MM.1S (cell line): Measurements from ENCODE around the gene IGSF11.

Experiments
- DNase-seq: peaks from one replicate; pipeline ENCODE4 v3.0.0-alpha.2; 2015
- H2AFZ ChIP-seq: fragments of 300-600 bp; sonication (generic); 2 replicates; pipeline ENCODE4 v1.6.0; 2016; ENCODE audit warnings: antibody characterized with exemption, low read length
- H3F3A ChIP-seq: fragments of 300-600 bp; sonication (generic); 2 replicates; pipeline ENCODE4 v1.6.1; 2016; ENCODE audit warnings: mild to moderate bottlenecking, antibody characterized with exemption, low read length, moderate library complexity, mixed read lengths; ENCODE audit not compliant: insufficient read depth
- H3K27ac ChIP-seq: fragments of 300-600 bp; sonication (generic); 2 replicates; pipeline ENCODE4 v1.5.1; 2016; ENCODE audit warnings: mild to moderate bottlenecking, low read length
- H3K27me3 ChIP-seq: fragments of 300-600 bp; sonication (generic); replicated peaks from 2 replicates; pipeline ENCODE4 v1.6.0; 2016; ENCODE audit warnings: low read length; ENCODE audit not compliant: insufficient read depth
- H3K36me3 ChIP-seq: fragments of 300-600 bp; sonication (generic); replicated peaks from 2 replicates; pipeline ENCODE4 v1.6.1; 2016; ENCODE audit warnings: mild to moderate bottlenecking, low read length, mixed read lengths; ENCODE audit not compliant: insufficient read depth
- H3K4me1 ChIP-seq: fragments of 300-600 bp; sonication (generic); 2 replicates; pipeline ENCODE4 v1.6.1; 2016; ENCODE audit warnings: low read length, mixed read lengths
- H3K4me2 ChIP-seq: fragments of 300-600 bp; sonication (generic); 2 replicates; pipeline ENCODE4 v1.6.0; 2016; ENCODE audit warnings: low read depth, low read length
- H3K4me3 ChIP-seq: fragments of 300-600 bp; sonication (generic); 2 replicates; pipeline ENCODE4 v1.5.1; 2016; ENCODE audit warnings: low read length, mixed read lengths
- H3K79me2 ChIP-seq: fragments of 300-600 bp; sonication (generic); 2 replicates; pipeline ENCODE4 v1.6.1; 2016; ENCODE audit warnings: mixed run types, low read length, mixed read lengths
- H3K9ac ChIP-seq: fragments of 300-600 bp; sonication (generic); 2 replicates; pipeline ENCODE4 v1.6.1; 2016; ENCODE audit warnings: low read length, mixed read lengths
- H3K9me2 ChIP-seq: fragments of 300-600 bp; sonication (generic); replicated peaks from 2 replicates; pipeline ENCODE4 v1.6.1; 2016; ENCODE audit warnings: mild to moderate bottlenecking, low read length, mixed read lengths; ENCODE audit not compliant: insufficient read depth
- H3K9me3 ChIP-seq: fragments of 300-600 bp; sonication (generic); replicated peaks from 2 replicates; pipeline ENCODE4 v1.6.1; 2016; ENCODE audit warnings: mild to moderate bottlenecking, low read length, mixed read lengths; ENCODE audit not compliant: insufficient read depth
- H4K20me1 ChIP-seq: fragments of 300-600 bp; sonication (generic); 2 replicates; pipeline ENCODE4 v1.6.1; 2016; ENCODE audit warnings: mild to moderate bottlenecking, low read length, moderate library complexity, mixed read lengths; ENCODE audit not compliant: insufficient read depth
- CTCF ChIP-seq: fragments of 300-600 bp; sonication (generic); IDR thresholded peaks from 2 replicates; pipeline ENCODE4 v1.5.1; 2016; ENCODE audit warnings: antibody characterized with exemption, low read length, mixed read lengths
- EZH2 ChIP-seq: fragments of 300-600 bp; sonication (generic); optimal IDR thresholded peaks from 2 replicates; pipeline ENCODE3; 2017; ENCODE audit warnings: low read depth, mild to moderate bottlenecking, antibody characterized with exemption, low read length, mixed read lengths
- EZH2phosphoT487 ChIP-seq: fragments of 300-600 bp; sonication (generic); IDR thresholded peaks from 2 replicates; pipeline ENCODE4 v1.6.1; 2018; ENCODE audit warnings: antibody characterized with exemption, low read length

IGSF11 gene

GRCh38 chr3:118927449-118927848, 107.2 kb downstream of the IGSF11 start:
- no peak overlapping the region for H3K4me2 ChIP-seq
- H3K4me1 ChIP-seq: no peaks in the 10 kb centered on the region
- H3K9me3 ChIP-seq: no peaks in the 10 kb centered on the region
- no peak overlapping the region for H3K27ac ChIP-seq
- no peaks in the 10 kb centered on the region for H3K79me2 ChIP-seq
- no peak overlapping the region for H3K9ac ChIP-seq
- no peaks in the 10 kb centered on the region for H3K9me2 ChIP-seq
- H3K4me3 ChIP-seq: no peak overlapping the region
- no peaks in the 10 kb centered on the region for H4K20me1 ChIP-seq
- H3K36me3 ChIP-seq: no peaks in the 10 kb centered on the region
- no peaks in the 10 kb centered on the region for H3F3A ChIP-seq
- TF ChIP-seq EZH2phosphoT487 (no peak), EZH2 (no peak), CTCF (no peak)
- H3K27me3 ChIP-seq: no peaks in the 10 kb centered on the region
- no peak for DNase-seq
- H2AFZ ChIP-seq: no peak overlapping the region

- no peak overlapping the region for H3K27ac ChIP-seq
- H3K9me3 ChIP-seq: no peaks in the 10 kb centered on the region
- H3K9me2 ChIP-seq: no peaks in the 10 kb centered on the region
- H3K4me3 ChIP-seq: no peak overlapping the region
- TF ChIP-seq EZH2: no peak
- no peak for TF ChIP-seq CTCF
- no peak for TF ChIP-seq EZH2phosphoT487
- H3K9ac ChIP-seq: no peak overlapping the region
- no peak overlapping the region for H2AFZ ChIP-seq
- no peaks in the 10 kb centered on the region for H3K27me3 ChIP-seq
- H3F3A ChIP-seq: no peaks in the 10 kb centered on the region
- no peaks in the 10 kb centered on the region for H3K79me2 ChIP-seq
- H4K20me1 ChIP-seq: no peaks in the 10 kb centered on the region
- H3K36me3 ChIP-seq: no peaks in the 10 kb centered on the region
- H3K4me2 ChIP-seq: no peak overlapping the region
- no peak for DNase-seq
- no peaks in the 10 kb centered on the region for H3K4me1 ChIP-seq
Measured at GRCh38 chr3:118912188-118912587, 122.5 kb downstream of the IGSF11 start.

GRCh38 chr3:118910332-118910731, 124.3 kb downstream of the IGSF11 start:
- H3K4me3 ChIP-seq: no peak overlapping the region
- no peaks in the 10 kb centered on the region for H3K9me2 ChIP-seq
- no peaks in the 10 kb centered on the region for H3K9me3 ChIP-seq
- H4K20me1 ChIP-seq: no peaks in the 10 kb centered on the region
- DNase-seq: no peak
- no peak for TF ChIP-seq EZH2
- TF ChIP-seq CTCF: no peak
- no peak for TF ChIP-seq EZH2phosphoT487
- no peak overlapping the region for H2AFZ ChIP-seq
- no peaks in the 10 kb centered on the region for H3K36me3 ChIP-seq
- H3K27ac ChIP-seq: no peak overlapping the region
- no peaks in the 10 kb centered on the region for H3K27me3 ChIP-seq
- H3K4me2 ChIP-seq: no peak overlapping the region
- no peak overlapping the region for H3K9ac ChIP-seq
- no peaks in the 10 kb centered on the region for H3F3A ChIP-seq
- H3K4me1 ChIP-seq: no peaks in the 10 kb centered on the region
- no peaks in the 10 kb centered on the region for H3K79me2 ChIP-seq
